Measurements from ENCODE around the gene ZNF532.

Gene ZNF532

GRCh38 chr18:58870130-58870529 lies 5.5 kb downstream of the ZNF532 start:
- no peak for DNase-seq

DNA sequence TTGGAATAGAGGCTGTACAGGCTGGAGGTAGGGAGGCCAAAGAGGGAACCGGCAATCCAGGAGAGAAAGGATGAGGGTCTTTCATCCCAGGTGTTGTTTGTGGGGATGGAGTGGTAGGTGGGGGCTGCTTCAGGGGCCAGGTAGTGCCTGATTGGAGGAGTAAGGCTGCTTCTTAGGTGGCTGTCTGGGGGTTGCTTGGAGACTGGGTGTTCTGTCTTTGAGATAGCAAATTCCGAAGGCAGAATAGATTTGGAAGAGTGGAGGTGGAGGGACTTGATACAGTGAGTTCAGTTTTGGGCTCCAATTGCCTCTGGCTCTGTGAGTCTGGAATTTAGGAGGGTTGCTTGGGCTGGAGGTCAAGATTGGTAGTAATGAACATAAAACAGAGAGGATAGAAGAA lies 5.9 kb downstream of the ZNF532 start:
- no peak for DNase-seq

DNA sequence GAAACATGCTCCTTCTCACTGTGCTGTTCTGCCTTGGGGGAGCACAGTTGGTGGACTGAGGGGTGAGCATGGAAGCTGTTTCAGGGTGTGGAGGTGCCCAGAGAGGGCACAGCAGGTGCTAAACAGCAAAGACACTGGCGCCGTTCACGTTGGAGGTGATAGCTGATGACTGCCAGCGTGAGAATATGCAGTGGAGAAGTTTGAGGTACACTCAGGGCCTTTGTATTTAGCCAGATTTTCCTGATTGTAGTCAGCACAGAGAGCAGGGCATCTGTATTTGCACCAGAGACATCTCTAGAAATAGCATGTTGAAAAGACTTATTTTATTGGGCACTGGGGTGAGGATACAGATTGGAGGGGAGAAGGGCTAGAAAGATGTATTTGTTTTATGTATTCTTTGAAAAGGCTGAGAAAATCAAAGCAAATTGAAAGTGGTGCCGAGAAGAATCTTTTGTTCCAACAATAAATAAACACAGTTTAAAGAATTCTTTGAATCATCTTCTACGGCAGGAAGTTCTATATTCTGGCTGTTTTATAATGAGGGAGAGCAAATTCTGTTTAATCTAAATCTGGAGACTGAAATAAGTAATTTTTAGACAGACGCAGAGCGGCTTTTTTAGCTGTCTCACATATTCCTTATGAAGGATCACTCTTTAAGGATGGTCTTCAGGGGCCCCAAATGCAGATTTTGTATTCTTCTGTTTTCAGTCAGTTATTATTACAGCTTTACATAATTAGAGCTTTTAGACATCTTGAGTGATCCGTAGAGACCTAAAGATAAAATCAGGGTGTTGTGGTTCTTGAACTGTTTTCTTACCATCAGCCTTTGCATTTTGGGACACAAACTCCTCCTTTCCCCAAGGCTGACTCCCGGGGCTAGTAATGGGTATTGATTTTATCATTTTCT lies 7.1 kb downstream of the ZNF532 start:
- no peak for DNase-seq

- no peak for DNase-seq
These were observed 14.0 kb downstream of the ZNF532 start for GRCh38 chr18:58878640-58879039.

DNA sequence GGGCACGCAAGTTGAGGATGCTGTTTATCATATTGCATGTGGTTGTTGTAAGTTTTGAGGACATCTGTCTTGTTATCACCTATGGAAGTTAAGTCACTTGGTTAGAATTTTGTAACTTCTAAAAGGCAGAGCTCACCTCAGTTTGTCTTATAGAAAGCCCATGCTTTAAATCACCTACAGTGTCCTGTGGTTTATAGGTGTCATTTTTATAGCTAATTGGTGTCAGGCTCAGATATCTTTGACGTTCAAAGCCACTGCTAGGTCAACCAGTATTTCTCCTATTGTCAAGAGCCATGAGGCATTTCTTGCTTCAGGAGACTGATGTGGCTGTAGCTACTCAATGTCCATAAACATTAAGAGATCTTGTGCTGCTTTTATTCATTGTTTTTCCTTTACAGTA lies 16.8 kb downstream of the ZNF532 start:
- DNase-seq, result no peak

GRCh38 chr18:58882044-58882443 lies 17.4 kb downstream of the ZNF532 start:
- no peak for DNase-seq

DNA sequence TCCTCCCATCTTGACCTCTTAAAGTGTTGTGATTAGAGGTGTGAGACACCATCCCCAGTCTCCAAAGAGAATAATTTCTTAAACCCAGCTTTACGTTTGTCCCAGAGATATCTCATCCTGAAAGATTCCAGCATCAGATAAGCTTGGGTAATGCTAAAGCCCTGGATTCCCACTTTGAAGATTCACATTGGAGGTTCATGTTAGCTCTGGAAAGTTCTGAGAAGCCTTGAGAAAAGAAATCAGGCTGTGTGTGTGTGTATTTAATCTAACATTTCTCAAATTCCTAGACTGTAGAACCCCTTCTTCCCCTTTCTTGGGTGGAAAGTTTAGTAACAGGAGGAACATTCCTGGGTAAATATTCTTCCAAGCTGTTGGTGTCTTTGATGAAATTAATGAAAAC lies 18.0 kb downstream of the ZNF532 start:
- DNase-seq, result no peak

DNA sequence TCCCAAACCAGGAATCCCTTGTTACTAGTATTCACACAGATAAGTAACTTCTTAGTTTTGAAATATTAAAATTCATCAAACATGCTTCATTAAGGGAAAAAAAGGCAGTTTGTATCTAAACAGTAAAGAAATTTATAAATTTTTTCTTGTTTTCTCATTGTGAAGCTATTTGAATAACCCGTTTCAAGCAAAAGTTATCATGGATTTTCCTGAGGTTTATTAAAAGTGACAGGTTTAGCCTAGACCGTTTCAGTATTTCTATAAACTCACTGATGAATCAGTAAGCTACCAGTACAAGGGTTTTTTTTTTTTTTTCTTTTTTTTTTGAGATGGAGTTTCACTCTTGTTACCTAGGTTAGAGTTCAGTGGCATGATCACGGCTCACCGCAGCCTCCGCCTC lies 20.0 kb downstream of the ZNF532 start:
- DNase-seq, result no peak

- no peak for DNase-seq
These were observed 21.8 kb downstream of the ZNF532 start for GRCh38 chr18:58886431-58886830.

DNA sequence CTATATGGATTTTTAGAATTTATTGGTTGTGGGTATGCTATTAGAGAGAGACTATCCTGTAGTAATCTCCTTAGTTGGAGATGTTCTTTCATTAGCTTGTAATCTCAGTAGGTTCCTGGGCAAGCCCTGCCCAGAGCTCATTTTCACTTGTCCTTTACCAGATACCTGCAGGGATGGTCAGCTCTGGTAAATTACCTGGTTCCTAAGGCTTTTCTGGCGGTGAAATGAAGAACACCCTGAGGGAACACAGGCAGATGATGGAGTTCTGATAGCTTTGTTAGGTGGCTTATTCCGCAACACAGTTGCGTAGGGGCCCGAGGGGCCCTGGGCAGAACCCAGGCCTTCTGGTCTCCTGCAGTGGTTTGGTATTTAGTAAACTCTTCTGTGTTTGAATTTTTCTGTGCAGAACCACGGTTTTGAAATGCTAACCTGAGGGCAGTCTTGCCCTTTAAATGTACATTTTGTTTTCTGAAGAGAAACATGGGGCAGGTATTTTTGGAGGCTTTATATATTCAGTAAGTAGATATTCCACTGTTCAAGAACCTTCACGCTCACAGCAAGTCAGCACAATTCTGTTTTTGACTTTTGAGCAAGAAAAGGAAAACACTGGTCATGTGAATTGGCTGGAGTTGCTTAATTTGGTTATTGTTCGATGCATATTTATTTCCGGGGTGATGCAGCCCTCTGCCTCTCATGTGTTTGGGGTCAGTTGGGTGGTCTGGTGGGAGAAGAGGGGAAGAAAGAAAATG lies 22.4 kb downstream of the ZNF532 start:
- DNase-seq, result no peak

DNA sequence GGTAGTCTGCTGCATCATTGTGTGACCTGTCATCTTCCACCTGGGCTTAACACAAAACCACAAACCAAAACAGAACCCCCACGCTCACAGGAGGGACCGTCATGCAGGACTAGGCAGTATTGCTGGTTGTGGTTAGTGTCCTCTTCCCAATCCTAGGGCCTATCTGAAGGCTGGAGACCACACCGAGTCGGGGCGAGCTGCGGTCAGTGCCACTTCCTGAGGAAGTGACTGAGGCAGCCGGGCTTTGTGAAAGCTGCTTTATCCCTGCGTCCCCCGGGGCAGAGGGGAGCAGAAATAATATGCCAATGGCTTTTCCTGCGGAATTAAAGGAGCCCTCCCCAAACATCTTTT lies 22.9 kb downstream of the ZNF532 start:
- DNase-seq, result peak; percentile 92

GRCh38 chr18:58891776-58892175 lies 27.1 kb downstream of the ZNF532 start:
- no peak for DNase-seq

- DNase-seq, result no peak
These were observed 27.8 kb downstream of the ZNF532 start for GRCh38 chr18:58892488-58892887.

- no peak for DNase-seq
These were observed 28.9 kb downstream of the ZNF532 start for GRCh38 chr18:58893388-58894099.

DNA sequence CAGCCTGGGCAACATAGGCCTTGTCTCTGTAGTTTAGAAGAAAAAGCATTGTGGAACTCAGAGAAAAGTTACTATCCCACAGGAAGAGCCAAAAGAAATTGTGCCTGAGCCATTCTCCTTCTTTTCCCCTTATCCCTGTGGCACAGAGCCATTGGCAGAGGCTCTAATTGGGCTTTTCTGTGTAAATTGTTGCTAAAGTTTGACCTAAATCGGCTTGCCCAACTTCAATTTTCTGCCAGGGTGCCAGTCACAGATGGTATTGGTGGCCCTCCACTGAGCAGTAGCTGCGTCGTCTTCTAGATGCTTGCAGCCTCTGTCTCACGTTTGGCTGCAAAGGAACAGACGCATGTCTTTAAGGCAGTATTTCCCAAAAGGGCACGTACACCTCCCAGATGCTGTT lies 30.3 kb downstream of the ZNF532 start:
- no peak for DNase-seq

GRCh38 chr18:58895385-58895784 lies 30.7 kb downstream of the ZNF532 start:
- no peak for DNase-seq

GRCh38 chr18:58896268-58896667 lies 31.6 kb downstream of the ZNF532 start:
- no peak for DNase-seq

GRCh38 chr18:58896734-58897508 lies 32.2 kb downstream of the ZNF532 start:
- no peak for DNase-seq

- no peak for DNase-seq
These were observed 33.5 kb downstream of the ZNF532 start for GRCh38 chr18:58898010-58898799.

DNA sequence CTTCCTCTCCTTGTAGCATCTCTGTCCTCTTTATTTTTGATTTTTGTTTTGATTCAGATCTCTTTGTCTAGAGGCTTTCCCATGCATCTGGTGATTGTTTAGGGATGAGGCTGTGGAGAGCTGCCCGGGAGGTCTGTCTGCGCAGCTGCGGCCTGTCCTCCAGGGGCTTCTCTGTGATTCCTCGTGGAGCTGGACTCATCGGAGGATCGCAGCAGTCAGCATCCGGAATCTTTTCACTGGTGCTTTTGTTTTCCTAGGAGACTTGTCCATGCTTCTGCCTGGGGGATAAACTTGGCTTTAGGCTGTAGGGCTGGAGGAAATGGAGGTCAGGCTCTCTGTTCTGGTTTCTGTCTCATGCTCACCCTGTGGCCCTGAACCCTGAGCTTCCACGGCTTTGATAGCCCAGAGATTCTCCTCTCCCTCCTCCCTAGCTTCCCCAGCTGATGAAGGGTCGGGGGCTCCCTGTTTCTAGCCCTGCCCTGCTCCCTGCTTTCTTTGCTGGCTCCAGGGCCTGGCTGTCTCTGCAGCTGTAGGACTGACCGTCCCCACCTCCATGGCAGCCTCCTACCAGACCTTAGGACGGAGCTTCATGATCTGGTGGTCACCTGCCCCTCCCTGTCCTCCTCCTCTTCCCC lies 35.5 kb downstream of the ZNF532 start:
- DNase-seq, result no peak

GRCh38 chr18:58901143-58901542 lies 36.5 kb downstream of the ZNF532 start:
- DNase-seq, result no peak

- no peak for DNase-seq
These were observed 37.1 kb downstream of the ZNF532 start for GRCh38 chr18:58901783-58902182.

All from GF-D8 (cell line).